B cell (primary cell): ENCODE data around the gene TDRKH. TPM values are rescaled to one million over a fixed set of nuclear protein-coding genes. Genes with fewer than 3 reads are reported as not detected.

Source experiments
- ATAC-seq: fragments of 200-7000 bp; cut with Tn5 transposase; one replicate; pipeline ENCODE4 v1.10.0; 2021; ENCODE audit warnings: low read depth, mild to moderate bottlenecking, moderate number of reproducible peaks, moderate library complexity
- CTCF ChIA-PET: fragments of 350-600 bp; sonication (Branson Sonifier 250); formaldehyde crosslinking; loops from one replicate; lab custom pipeline; 2021; ENCODE audit warnings: antibody characterized with exemption, inconsistent platforms; lab: Charles Lee
- POLR2A ChIA-PET: fragments of 350-600 bp; sonication (Branson Sonifier 250); formaldehyde crosslinking; loops from one replicate; lab custom pipeline; 2021; ENCODE audit warnings: antibody characterized with exemption; lab: Charles Lee
- DNase-seq: peaks from one replicate; pipeline ENCODE4 v3.0.0; 2013
- H2AFZ ChIP-seq: 2 replicates; pipeline ENCODE4 v1.6.1; 2012; ENCODE audit warnings: mild to moderate bottlenecking, low read depth, low read length; ENCODE audit not compliant: insufficient read depth, poor library complexity, severe bottlenecking
- H3K27ac ChIP-seq, 2 donors: 1 replicate in 1 of 2; 2 replicates in 1 of 2; pipeline ENCODE4 v1.5.1; 2012 to 2013; ENCODE audit warnings: low read length in 2 of 2, mild to moderate bottlenecking in 2 of 2, moderate library complexity in 1 of 2
- H3K27me3 ChIP-seq, 4 experiments: fragments of 200-600 bp in 1 of 4; sonication (generic) in 1 of 4; replicated peaks in 1 of 4; 1 replicate in 2 of 4; 2 replicates in 2 of 4; pipeline versions ENCODE4 v1.6.1 to v1.7.0; 2013 to 2016; ENCODE audit warnings: low read length in 3 of 4, mild to moderate bottlenecking in 2 of 4, mixed read lengths in 1 of 4, moderate library complexity in 1 of 4; ENCODE audit not compliant: insufficient read depth in 4 of 4, control insufficient read depth in 3 of 4; ENCODE audit errors: control extremely low read depth in 1 of 4
- H3K36me3 ChIP-seq, 2 experiments: replicated peaks in 1 of 2; 1 replicate in 1 of 2; 2 replicates in 1 of 2; pipeline versions ENCODE4 v1.6.1 to v1.7.1; 2013; ENCODE audit warnings: low read length in 1 of 2; ENCODE audit not compliant: insufficient read depth in 2 of 2, control insufficient read depth in 1 of 2; ENCODE audit errors: control extremely low read depth in 1 of 2, extremely low read depth in 1 of 2
- H3K4me1 ChIP-seq, 2 donors: fragments of 200-600 bp in 1 of 2; sonication (generic) in 1 of 2; 1 replicate in 1 of 2; 2 replicates in 1 of 2; pipeline versions ENCODE4 v1.5.1 to v1.6.1; 2013 to 2017; ENCODE audit warnings: low read length in 2 of 2; ENCODE audit not compliant: control insufficient read depth in 2 of 2, insufficient read depth in 2 of 2
- H3K4me2 ChIP-seq: replicated peaks from 2 replicates; pipeline ENCODE3; 2012; ENCODE audit warnings: mild to moderate bottlenecking, low read depth, low read length; ENCODE audit not compliant: poor library complexity, severe bottlenecking
- H3K4me3 ChIP-seq, 5 experiments: fragments of 200-600 bp in 1 of 5; sonication (generic) in 1 of 5; 1 replicate in 3 of 5; 2 replicates in 2 of 5; pipeline versions ENCODE4 v1.5.1 to v1.7.0; 2011 to 2016; ENCODE audit warnings: low read length in 4 of 5, mild to moderate bottlenecking in 4 of 5, low read depth in 2 of 5, control low read depth in 1 of 5, moderate library complexity in 1 of 5; ENCODE audit not compliant: insufficient read depth in 1 of 5; ENCODE audit errors: control extremely low read depth in 1 of 5, extremely low read depth in 1 of 5
- H3K79me2 ChIP-seq: fragments of 200-600 bp; sonication (generic); one replicate; pipeline ENCODE4 v1.6.0; 2016; ENCODE audit warnings: low read length; ENCODE audit not compliant: control insufficient read depth, insufficient read depth
- H3K9ac ChIP-seq: fragments of 200-600 bp; sonication (generic); 2 replicates; pipeline ENCODE4 v1.6.1; 2017; ENCODE audit warnings: mild to moderate bottlenecking, low read length, moderate library complexity
- H3K9me3 ChIP-seq, 3 donors: one replicate each; pipeline versions ENCODE4 v1.6.1 to v1.7.1; 2013; ENCODE audit warnings: low read length in 2 of 3; ENCODE audit not compliant: control insufficient read depth in 2 of 3, insufficient read depth in 1 of 3; ENCODE audit errors: control extremely low read depth in 1 of 3
- H4K20me1 ChIP-seq: 2 replicates; pipeline ENCODE4 v1.6.0; 2012; ENCODE audit warnings: mild to moderate bottlenecking, low read length; ENCODE audit not compliant: insufficient read depth, control insufficient read depth, poor library complexity, severe bottlenecking
- H3K27ac Mint-ChIP-seq: one replicate; pipeline ENCODE4 v1.8.0; 2021; ENCODE audit warnings: mixed read lengths
- H3K27me3 Mint-ChIP-seq: one replicate; pipeline ENCODE4 v1.8.0; 2021; ENCODE audit warnings: mixed read lengths
- H3K4me1 Mint-ChIP-seq: one replicate; pipeline ENCODE4 v1.8.0; 2021; ENCODE audit warnings: mixed read lengths
- H3K4me3 Mint-ChIP-seq: one replicate; pipeline ENCODE4 v1.8.0; 2021; ENCODE audit warnings: mixed read lengths
- H3K9me3 Mint-ChIP-seq: one replicate; pipeline ENCODE4 v1.8.0; 2022; ENCODE audit warnings: mixed read lengths; ENCODE audit not compliant: insufficient read depth
- EZH2 ChIP-seq: IDR thresholded peaks from 2 replicates; pipeline ENCODE4 v1.6.1; 2012; ENCODE audit warnings: borderline replicate concordance, low read depth, mild to moderate bottlenecking, moderate library complexity, low read length; ENCODE audit not compliant: insufficient read depth, poor library complexity, severe bottlenecking
- WGBS: methylation state at CpG from one replicate; pipeline ENCODE4 v1.1.5; 2013; ENCODE audit warnings: missing lambda C conversion rate; ENCODE audit not compliant: insufficient coverage; 5-methylcytosine and 5-hydroxymethylcytosine counted together
- intact Hi-C: fragments of 100-400 bp; cut with micrococcal nuclease; formaldehyde crosslinking; loops from one replicate; pipeline ENCODE4 v1.10.0; 2022
- polyA plus RNA-seq: library from polyadenylated mRNA; depleted of rRNA; stranded (reverse); fragments of >200 nt; gene quantifications from 2 replicates; pipeline ENCODE4 v1.2.3, GENCODE V29; 2012
- total RNA-seq, 2 donors: library from RNA; stranded (reverse); fragments of 120-200 nt in 1 of 2; gene quantifications; 1 replicate in 1 of 2; 2 replicates in 1 of 2; pipeline versions ENCODE4 v1.2.3 to v1.2.4, GENCODE V29; 2013 to 2022
- TF ChIP-seq, protein P1 (sequence below): fragments of 200-600 bp; IDR thresholded peaks from one replicate; pipeline ENCODE4 v1.8.0; 2022; ENCODE audit warnings: antibody characterized with exemption, mild to moderate bottlenecking

The TDRKH gene
- total and polyA plus RNA-seq, 2 donors (not counting 1 experiment from before 2014, with no cell fraction given): 2.0 to 13.3 TPM

DNA sequence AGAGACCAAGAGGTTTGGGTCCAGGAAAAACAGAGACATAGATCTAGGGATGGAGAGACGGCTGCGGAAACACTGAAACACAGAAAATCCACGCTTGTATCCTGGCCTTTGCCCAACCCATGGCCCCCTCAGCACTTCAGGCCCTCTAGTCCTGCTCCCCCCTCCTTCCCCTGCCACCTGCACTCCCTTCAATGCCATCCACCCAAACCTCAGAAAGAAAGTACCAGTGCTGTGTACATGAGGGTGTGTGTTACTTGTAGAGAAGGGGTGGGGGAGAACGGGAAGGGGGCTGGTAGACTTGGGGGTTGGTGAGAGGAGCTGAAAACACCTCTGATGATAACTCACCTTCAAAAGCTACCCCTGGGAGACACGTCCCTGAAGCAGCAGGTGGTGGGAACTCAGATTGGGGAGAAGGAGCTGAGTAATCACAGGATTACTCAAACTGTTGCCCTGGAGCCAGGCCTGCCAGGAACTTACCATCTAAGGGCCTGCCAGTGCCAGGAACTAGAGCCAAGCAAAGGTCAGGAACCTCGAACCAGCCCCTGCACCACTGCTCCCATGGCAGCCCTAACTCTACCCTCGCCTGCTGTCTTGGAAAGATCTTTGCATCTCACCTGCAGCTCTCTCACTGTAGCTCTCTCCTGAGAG lies 29.8 kb upstream of the TDRKH start:
- intact Hi-C loops: no loop called here
- Histone ChIP-seq H3K27me3 (peaks cover 0 to 15% (median 0%) of the 10 kb centered on the region in 4 experiments), H3K36me3 (no peaks in the 10 kb centered on the region), H3K4me2 (no peak overlapping the region), H3K27ac (no peak overlapping the region), H2AFZ (no peak overlapping the region), H4K20me1 (no peaks in the 10 kb centered on the region), H3K79me2 (no peaks in the 10 kb centered on the region), H3K4me3 (no peak overlapping the region), H3K4me1 (peaks cover 0 to 5% of the 10 kb centered on the region in 2 donors), H3K9me3 (no peaks in the 10 kb centered on the region), H3K9ac (no peak overlapping the region)
- peaks cover 23% of the 10 kb centered on the region for H3K27me3 Mint-ChIP-seq
- H3K27ac Mint-ChIP-seq: no peak overlapping the region
- 54% methylated on average over 3 of the region's 7 CpGs for WGBS
- ChIA-PET CTCF (no interaction called here), POLR2A (interaction anchor here (0.6 kb wide), 1 partner anchor 1121 kb away, joined by 3 read pairs; no protein-coding TSS in a partner anchor)
- peaks cover 2% of the 10 kb centered on the region for H3K4me1 Mint-ChIP-seq
- no peak for ATAC-seq
- H3K4me3 Mint-ChIP-seq: no peak overlapping the region
- TF ChIP-seq, protein P1, sequence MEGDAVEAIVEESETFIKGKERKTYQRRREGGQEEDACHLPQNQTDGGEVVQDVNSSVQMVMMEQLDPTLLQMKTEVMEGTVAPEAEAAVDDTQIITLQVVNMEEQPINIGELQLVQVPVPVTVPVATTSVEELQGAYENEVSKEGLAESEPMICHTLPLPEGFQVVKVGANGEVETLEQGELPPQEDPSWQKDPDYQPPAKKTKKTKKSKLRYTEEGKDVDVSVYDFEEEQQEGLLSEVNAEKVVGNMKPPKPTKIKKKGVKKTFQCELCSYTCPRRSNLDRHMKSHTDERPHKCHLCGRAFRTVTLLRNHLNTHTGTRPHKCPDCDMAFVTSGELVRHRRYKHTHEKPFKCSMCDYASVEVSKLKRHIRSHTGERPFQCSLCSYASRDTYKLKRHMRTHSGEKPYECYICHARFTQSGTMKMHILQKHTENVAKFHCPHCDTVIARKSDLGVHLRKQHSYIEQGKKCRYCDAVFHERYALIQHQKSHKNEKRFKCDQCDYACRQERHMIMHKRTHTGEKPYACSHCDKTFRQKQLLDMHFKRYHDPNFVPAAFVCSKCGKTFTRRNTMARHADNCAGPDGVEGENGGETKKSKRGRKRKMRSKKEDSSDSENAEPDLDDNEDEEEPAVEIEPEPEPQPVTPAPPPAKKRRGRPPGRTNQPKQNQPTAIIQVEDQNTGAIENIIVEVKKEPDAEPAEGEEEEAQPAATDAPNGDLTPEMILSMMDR: no peak
- no peak for TF ChIP-seq EZH2
- H3K9me3 Mint-ChIP-seq: no peaks in the 10 kb centered on the region
- no peak for DNase-seq

DNA sequence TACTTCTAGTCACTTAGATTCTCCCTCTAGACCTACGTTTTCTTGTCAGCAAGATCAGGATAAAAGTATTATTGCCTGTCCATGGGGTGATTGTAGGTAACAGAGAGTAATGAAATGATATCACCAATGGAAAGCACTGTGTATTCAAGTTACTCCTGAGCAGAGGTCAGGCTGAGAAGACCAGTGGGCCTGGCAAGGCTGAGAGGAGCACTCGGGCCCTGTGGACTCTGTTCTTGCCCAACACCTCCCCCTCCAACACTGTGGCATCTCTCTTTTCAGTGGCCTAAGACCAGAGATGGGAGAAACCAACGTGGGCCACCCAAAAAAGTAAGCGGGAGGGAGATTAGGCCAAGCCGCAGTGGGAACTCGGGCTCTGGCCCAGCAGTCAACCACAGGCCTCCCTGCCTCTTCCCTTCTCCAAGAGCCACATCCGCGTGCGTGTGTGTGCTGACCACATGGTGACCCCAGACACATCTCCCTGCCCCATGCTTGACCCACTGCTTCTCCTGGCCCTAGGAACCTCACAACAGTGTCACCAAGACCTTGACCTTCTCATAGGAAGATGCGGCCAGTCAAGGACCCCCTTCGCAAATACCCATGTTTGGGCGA lies 29.0 kb upstream of the TDRKH start:
- Histone ChIP-seq H3K9me3 (no peaks in the 10 kb centered on the region), H3K27me3 (peaks cover 0 to 15% (median 0%) of the 10 kb centered on the region in 4 experiments), H2AFZ (no peak overlapping the region), H3K4me3 (no peak overlapping the region), H3K4me2 (no peak overlapping the region), H4K20me1 (no peaks in the 10 kb centered on the region), H3K4me1 (peaks cover 0 to 5% of the 10 kb centered on the region in 2 donors), H3K79me2 (no peaks in the 10 kb centered on the region), H3K9ac (no peak overlapping the region), H3K27ac (no peak overlapping the region), H3K36me3 (no peaks in the 10 kb centered on the region)
- TF ChIP-seq, protein P1: no peak
- no peak for TF ChIP-seq EZH2
- intact Hi-C loops: no loop called here
- 93% methylated on average over 11 of the region's 12 CpGs for WGBS
- DNase-seq (no peak), ATAC-seq (no peak)
- no peak overlapping the region for H3K4me3 Mint-ChIP-seq
- CTCF ChIA-PET: no interaction called here
- H3K4me1 Mint-ChIP-seq: peaks cover 2% of the 10 kb centered on the region
- POLR2A ChIA-PET: interaction anchor here (0.6 kb wide), 1 partner anchor 1120 kb away, joined by 3 read pairs; no protein-coding TSS in a partner anchor
- H3K9me3 Mint-ChIP-seq: no peaks in the 10 kb centered on the region
- no peak overlapping the region for H3K27ac Mint-ChIP-seq
- H3K27me3 Mint-ChIP-seq: peaks cover 22% of the 10 kb centered on the region
